ENCODE results near the gene PCDH7.
A peak's percentile ranks its signal among the peaks of the same experiment; 100 is the strongest.

The PCDH7 gene

DNA sequence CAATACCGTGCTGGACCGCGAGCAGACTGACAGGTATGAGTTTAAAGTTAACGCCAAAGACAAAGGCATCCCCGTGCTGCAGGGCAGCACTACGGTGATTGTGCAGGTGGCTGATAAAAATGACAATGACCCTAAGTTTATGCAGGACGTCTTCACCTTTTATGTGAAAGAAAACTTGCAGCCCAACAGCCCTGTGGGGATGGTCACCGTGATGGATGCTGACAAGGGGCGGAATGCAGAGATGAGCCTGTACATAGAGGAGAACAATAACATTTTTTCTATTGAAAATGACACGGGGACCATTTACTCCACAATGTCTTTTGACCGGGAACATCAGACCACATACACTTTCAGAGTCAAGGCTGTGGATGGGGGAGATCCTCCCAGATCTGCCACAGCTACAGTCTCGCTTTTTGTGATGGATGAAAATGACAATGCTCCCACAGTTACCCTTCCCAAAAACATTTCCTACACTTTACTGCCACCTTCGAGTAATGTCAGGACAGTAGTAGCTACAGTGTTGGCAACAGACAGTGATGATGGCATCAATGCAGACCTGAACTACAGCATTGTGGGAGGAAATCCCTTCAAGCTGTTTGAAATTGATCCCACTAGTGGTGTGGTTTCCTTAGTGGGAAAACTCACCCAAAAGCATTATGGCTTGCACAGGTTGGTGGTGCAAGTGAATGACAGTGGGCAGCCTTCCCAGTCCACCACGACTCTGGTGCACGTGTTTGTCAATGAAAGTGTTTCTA lies 3.2 kb downstream of the PCDH7 start:
- Histone ChIP-seq H3K9me3 (ENCODE audit: control insufficient read depth, insufficient read depth, low read depth, low read length) (no peaks in the 10 kb centered on the region), H3K27ac (ENCODE audit: extremely low read depth, low read depth, low read length) (peak overlapping the region; percentile 98; the same call in 1 of the 2 replicates), H3K4me1 (ENCODE audit: control insufficient read depth, insufficient read depth, low read length) (no peaks in the 10 kb centered on the region), H3K36me3 (ENCODE audit: control insufficient read depth in 2 of 2, insufficient read depth in 1 of 2, low read length in 2 of 2) (peaks cover 0 to 21% of the 10 kb centered on the region in 2 experiments; a peak in 1 of 3 replicates), H3K4me3 (ENCODE audit: low read depth, low read length) (peak overlapping the region; percentile 86)
- TF ChIP-seq ZNF510 (tag by site-specific recombination; IDR thresholded peaks at IDR 0.05; ENCODE audit: insufficient replicate concordance) (no peak), ZNF423 (tag by site-specific recombination; IDR thresholded peaks at IDR 0.05) (no peak), EGR2 (tag by site-specific recombination; IDR thresholded peaks at IDR 0.05; ENCODE audit: low read depth) (0 out of 2 replicates have a peak, but pooled peaks have one; percentile 4), ZBTB17 (tag by site-specific recombination; IDR thresholded peaks at IDR 0.05) (0 out of 2 replicates have a peak, but pooled peaks have one; percentile 0), ZNF548 (tag by site-specific recombination; IDR thresholded peaks at IDR 0.05) (no peak)
- ChIA-PET POLR2A (interaction anchor here (0.8 kb wide), 1 partner anchor 116 kb away, joined by 3 read pairs; no protein-coding TSS in a partner anchor), CTCF (interaction anchor here (0.7 to 1.1 kb wide), 2 partner anchors 44 to 274 kb away, joined by 3 read pairs; no protein-coding TSS in a partner anchor)

DNA sequence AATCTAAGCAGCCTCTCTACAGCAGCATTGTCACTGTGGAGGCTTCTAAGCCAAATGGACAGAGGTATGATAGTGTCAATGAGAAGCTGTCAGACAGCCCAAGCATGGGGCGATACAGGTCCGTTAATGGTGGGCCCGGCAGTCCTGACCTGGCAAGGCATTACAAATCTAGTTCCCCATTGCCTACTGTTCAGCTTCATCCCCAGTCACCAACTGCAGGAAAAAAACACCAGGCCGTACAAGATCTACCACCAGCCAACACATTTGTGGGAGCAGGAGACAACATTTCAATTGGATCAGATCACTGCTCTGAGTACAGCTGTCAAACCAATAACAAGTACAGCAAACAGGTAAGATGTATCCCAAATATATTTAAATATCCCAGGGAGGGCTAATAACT lies 4.1 kb downstream of the PCDH7 start:
- ChIA-PET CTCF (interaction anchor here (0.5 to 0.7 kb wide), 3 partner anchors 118 to 402 kb away, joined by 3 to 6 read pairs (median 3); no protein-coding TSS in a partner anchor), POLR2A (interaction anchor here (0.8 kb wide), 1 partner anchor 115 kb away, joined by 3 read pairs; no protein-coding TSS in a partner anchor)
- Histone ChIP-seq H3K4me1 (ENCODE audit: control insufficient read depth, insufficient read depth, low read length) (peaks cover 3% of the 10 kb centered on the region; the same call in 1 of the 2 replicates), H3K4me3 (ENCODE audit: low read depth, low read length) (peak overlapping the region; percentile 86), H3K36me3 (ENCODE audit: control insufficient read depth in 2 of 2, insufficient read depth in 1 of 2, low read length in 2 of 2) (peaks cover 0 to 21% of the 10 kb centered on the region in 2 experiments; a peak in 1 of 3 replicates), H3K27ac (ENCODE audit: extremely low read depth, low read depth, low read length) (no peak overlapping the region; the same call in 1 of the 2 replicates), H3K9me3 (ENCODE audit: control insufficient read depth, insufficient read depth, low read depth, low read length) (no peaks in the 10 kb centered on the region)
- TF ChIP-seq, protein P1, sequence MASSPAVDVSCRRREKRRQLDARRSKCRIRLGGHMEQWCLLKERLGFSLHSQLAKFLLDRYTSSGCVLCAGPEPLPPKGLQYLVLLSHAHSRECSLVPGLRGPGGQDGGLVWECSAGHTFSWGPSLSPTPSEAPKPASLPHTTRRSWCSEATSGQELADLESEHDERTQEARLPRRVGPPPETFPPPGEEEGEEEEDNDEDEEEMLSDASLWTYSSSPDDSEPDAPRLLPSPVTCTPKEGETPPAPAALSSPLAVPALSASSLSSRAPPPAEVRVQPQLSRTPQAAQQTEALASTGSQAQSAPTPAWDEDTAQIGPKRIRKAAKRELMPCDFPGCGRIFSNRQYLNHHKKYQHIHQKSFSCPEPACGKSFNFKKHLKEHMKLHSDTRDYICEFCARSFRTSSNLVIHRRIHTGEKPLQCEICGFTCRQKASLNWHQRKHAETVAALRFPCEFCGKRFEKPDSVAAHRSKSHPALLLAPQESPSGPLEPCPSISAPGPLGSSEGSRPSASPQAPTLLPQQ (tag by site-specific recombination; IDR thresholded peaks at IDR 0.05), result peak; percentile 90
- peak; percentile 31; the same call in 1 of the 2 replicates for TF ChIP-seq ZBTB17 (tag by site-specific recombination; IDR thresholded peaks at IDR 0.05)
- TF ChIP-seq ZSCAN30 (tag by site-specific recombination; IDR thresholded peaks at IDR 0.05), result no peak
- peak; percentile 86 for TF ChIP-seq ZFP69B (tag by site-specific recombination; IDR thresholded peaks at IDR 0.05)
- TF ChIP-seq ZNF600 (tag by site-specific recombination; IDR thresholded peaks at IDR 0.05), result peak; percentile 41; the same call in 1 of the 2 replicates

DNA sequence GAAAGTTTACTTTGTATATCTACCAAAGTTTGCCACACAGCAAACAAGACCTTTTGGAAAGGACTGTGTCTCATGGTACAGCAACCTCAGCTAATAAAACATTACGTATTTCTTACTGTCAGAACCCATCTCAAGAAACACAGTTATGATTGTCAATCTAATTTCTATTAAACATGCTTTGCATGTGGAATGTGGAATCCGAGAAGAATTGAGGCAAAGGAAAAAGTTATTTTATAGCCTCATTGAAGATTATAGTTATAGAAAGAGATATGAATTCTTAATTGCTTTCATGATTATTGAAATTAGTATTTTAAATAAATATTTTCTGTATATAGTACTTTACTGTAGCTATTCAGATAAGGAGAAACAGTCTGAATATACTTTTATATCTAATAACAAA lies 5.4 kb downstream of the PCDH7 start:
- Histone ChIP-seq H3K36me3 (ENCODE audit: control insufficient read depth in 2 of 2, insufficient read depth in 1 of 2, low read length in 2 of 2) (peaks cover 0 to 21% of the 10 kb centered on the region in 2 experiments; a peak in 1 of 3 replicates), H3K9me3 (ENCODE audit: control insufficient read depth, insufficient read depth, low read depth, low read length) (no peaks in the 10 kb centered on the region), H3K4me3 (ENCODE audit: low read depth, low read length) (peak overlapping the region; percentile 86), H3K27ac (ENCODE audit: extremely low read depth, low read depth, low read length) (no peak overlapping the region), H3K4me1 (ENCODE audit: control insufficient read depth, insufficient read depth, low read length) (peaks cover 3% of the 10 kb centered on the region; the same call in 1 of the 2 replicates)
- ChIA-PET CTCF (interaction anchor here (0.7 kb wide), 1 partner anchor 28 kb away, joined by 3 read pairs; no protein-coding TSS in a partner anchor), POLR2A (no interaction called here)
- no peak for TF ChIP-seq ZNF292 (tag by site-specific recombination; IDR thresholded peaks at IDR 0.05; ENCODE audit: borderline replicate concordance, low read depth)
- no peak for TF ChIP-seq ZBTB1 (tag by site-specific recombination; IDR thresholded peaks at IDR 0.05)
- TF ChIP-seq ZNF791 (tag by site-specific recombination; IDR thresholded peaks at IDR 0.05), result no peak
- TF ChIP-seq, protein P2, sequence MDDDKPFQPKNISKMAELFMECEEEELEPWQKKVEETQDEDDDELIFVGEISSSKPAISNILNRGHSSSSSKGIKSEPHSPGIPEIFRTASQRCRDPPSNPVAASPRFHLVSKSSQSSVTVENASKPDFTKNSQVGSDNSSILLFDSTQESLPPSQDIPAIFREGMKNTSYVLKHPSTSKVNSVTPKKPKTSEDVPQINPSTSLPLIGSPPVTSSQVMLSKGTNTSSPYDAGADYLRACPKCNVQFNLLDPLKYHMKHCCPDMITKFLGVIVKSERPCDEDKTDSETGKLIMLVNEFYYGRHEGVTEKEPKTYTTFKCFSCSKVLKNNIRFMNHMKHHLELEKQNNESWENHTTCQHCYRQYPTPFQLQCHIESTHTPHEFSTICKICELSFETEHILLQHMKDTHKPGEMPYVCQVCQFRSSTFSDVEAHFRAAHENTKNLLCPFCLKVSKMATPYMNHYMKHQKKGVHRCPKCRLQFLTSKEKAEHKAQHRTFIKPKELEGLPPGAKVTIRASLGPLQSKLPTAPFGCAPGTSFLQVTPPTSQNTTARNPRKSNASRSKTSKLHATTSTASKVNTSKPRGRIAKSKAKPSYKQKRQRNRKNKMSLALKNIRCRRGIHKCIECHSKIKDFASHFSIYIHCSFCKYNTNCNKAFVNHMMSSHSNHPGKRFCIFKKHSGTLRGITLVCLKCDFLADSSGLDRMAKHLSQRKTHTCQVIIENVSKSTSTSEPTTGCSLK (tag by site-specific recombination; IDR thresholded peaks at IDR 0.05), result no peak
- TF ChIP-seq ZNF701 (tag by site-specific recombination; IDR thresholded peaks at IDR 0.05), result no peak
- TF ChIP-seq ZNF121 (tag by site-specific recombination; IDR thresholded peaks at IDR 0.05), result no peak
- no peak for TF ChIP-seq TCF7L2 (IDR thresholded peaks at IDR 0.05; ENCODE audit: borderline replicate concordance, low read depth, low read length)
- TF ChIP-seq ZNF140 (tag by site-specific recombination; IDR thresholded peaks at IDR 0.05), result no peak
- TF ChIP-seq, protein P3, sequence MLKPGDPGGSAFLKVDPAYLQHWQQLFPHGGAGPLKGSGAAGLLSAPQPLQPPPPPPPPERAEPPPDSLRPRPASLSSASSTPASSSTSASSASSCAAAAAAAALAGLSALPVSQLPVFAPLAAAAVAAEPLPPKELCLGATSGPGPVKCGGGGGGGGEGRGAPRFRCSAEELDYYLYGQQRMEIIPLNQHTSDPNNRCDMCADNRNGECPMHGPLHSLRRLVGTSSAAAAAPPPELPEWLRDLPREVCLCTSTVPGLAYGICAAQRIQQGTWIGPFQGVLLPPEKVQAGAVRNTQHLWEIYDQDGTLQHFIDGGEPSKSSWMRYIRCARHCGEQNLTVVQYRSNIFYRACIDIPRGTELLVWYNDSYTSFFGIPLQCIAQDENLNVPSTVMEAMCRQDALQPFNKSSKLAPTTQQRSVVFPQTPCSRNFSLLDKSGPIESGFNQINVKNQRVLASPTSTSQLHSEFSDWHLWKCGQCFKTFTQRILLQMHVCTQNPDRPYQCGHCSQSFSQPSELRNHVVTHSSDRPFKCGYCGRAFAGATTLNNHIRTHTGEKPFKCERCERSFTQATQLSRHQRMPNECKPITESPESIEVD (tag by site-specific recombination; IDR thresholded peaks at IDR 0.05), result peak; percentile 36; the same call in 1 of the 2 replicates
- TF ChIP-seq ZNF664 (tag by site-specific recombination; IDR thresholded peaks at IDR 0.05), result peak; percentile 91

Measured in HEK293 (cell line).